GM21381 (cell line): Measurements from ENCODE around the gene SPATA25.

ENCODE experiments used
- ATAC-seq: cut with Tn5 transposase; IDR thresholded peaks from one replicate; pipeline ENCODE4 v1.9.1; 2021; ENCODE audit warnings: mild to moderate bottlenecking, moderate library complexity; ENCODE audit not compliant: unreplicated experiment

Gene SPATA25

DNA sequence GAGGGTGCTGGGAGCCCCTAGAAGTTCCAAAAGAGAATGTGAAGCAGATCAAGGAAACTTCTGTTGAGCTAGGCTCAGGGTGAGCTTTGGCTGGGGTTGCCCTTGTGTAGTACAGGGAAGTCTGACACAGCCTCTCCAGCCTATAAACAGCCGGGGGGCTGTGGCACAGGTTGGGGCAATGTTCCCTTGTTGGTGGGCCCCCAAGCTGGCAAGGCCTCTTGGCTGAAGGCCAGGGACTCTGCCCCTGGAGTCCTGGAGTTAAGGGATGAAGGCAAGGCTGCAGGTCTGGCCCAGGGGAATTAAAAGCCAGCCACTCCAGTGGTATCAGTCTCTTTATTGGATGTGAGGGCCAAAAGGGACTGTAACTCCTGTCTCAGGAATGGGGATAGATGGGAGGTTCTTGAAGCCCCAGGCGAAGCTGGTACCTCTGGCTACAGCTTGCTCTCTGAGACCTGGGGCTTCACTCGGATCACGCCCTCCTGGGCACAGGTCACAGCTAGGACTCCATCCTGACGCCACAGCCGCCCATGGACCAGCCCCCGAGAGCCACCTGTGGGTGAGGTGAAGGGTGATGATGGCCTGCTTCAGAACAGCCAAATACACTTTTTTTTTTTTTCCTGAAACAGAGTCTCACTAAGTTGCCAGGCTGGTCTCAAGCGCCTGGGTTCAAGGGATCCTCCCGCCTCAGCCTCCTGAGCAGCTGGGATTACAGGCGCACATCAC lies 45.9 kb downstream of the SPATA25 start:
- no peak for ATAC-seq

GRCh38 chr20:45840700-45841198 lies 46.7 kb downstream of the SPATA25 start:
- ATAC-seq = no peak

- ATAC-seq = no peak
Measured at GRCh38 chr20:45836841-45837240, 50.6 kb downstream of the SPATA25 start.
